Loucy (cell line): Measurements from ENCODE around the gene UNC13B.

Experiments
- H2AFZ ChIP-seq: fragments of 200-600 bp; sonication (generic); 2 replicates; pipeline ENCODE4 v1.6.0; 2016; ENCODE audit warnings: antibody characterized with exemption, mild to moderate bottlenecking, low read length, moderate library complexity
- H3F3A ChIP-seq: fragments of 200-600 bp; 2 replicates; pipeline ENCODE4 v1.6.0; 2016; ENCODE audit warnings: antibody characterized with exemption, low read depth, mild to moderate bottlenecking
- H3K27me3 ChIP-seq: fragments of 200-600 bp; sonication (generic); 2 replicates; pipeline ENCODE4 v1.6.1; 2014; ENCODE audit warnings: low read length, mild to moderate bottlenecking; ENCODE audit not compliant: insufficient read depth, poor library complexity, severe bottlenecking
- H3K36me3 ChIP-seq: fragments of 200-600 bp; sonication (generic); 2 replicates; pipeline ENCODE4 v1.6.1; 2016; ENCODE audit warnings: low read length; ENCODE audit not compliant: insufficient read depth
- H3K4me1 ChIP-seq: fragments of 200-600 bp; sonication (generic); 2 replicates; pipeline ENCODE4 v1.5.1; 2014; ENCODE audit warnings: low read length, mild to moderate bottlenecking; ENCODE audit not compliant: insufficient read depth, poor library complexity, severe bottlenecking
- H3K4me2 ChIP-seq: fragments of 200-600 bp; sonication (generic); 2 replicates; pipeline ENCODE4 v1.6.0; 2014; ENCODE audit warnings: antibody characterized with exemption, low read length, low read depth, mild to moderate bottlenecking; ENCODE audit not compliant: poor library complexity, severe bottlenecking
- H3K4me3 ChIP-seq: fragments of 200-600 bp; sonication (generic); 2 replicates; pipeline ENCODE4 v1.5.1; 2014; ENCODE audit warnings: low read length, mild to moderate bottlenecking, mixed read lengths; ENCODE audit not compliant: poor library complexity, severe bottlenecking
- H3K79me2 ChIP-seq: fragments of 200-600 bp; sonication (generic); 2 replicates; pipeline ENCODE4 v1.6.1; 2014; ENCODE audit warnings: low read length; ENCODE audit not compliant: insufficient read depth
- H3K9ac ChIP-seq: fragments of 200-600 bp; sonication (generic); 2 replicates; pipeline ENCODE4 v1.6.0; 2014; ENCODE audit warnings: mild to moderate bottlenecking, low read depth, low read length, moderate library complexity; ENCODE audit not compliant: poor library complexity, severe bottlenecking
- H3K9me2 ChIP-seq: fragments of 200-600 bp; sonication (generic); replicated peaks from 2 replicates; pipeline ENCODE4 v1.6.1; 2016; ENCODE audit warnings: low read depth, low read length, mixed read lengths
- H3K9me3 ChIP-seq: fragments of 200-600 bp; sonication (generic); 2 replicates; pipeline ENCODE4 v1.6.1; 2014; ENCODE audit warnings: mild to moderate bottlenecking, antibody characterized with exemption, low read length, low read depth; ENCODE audit not compliant: insufficient read depth
- H4K20me1 ChIP-seq: fragments of 200-600 bp; sonication (generic); 2 replicates; pipeline ENCODE4 v1.6.0; 2014; ENCODE audit warnings: antibody characterized with exemption, low read length, mild to moderate bottlenecking; ENCODE audit not compliant: insufficient read depth, poor library complexity, severe bottlenecking
- EZH2phosphoT487 ChIP-seq: fragments of 200-600 bp; IDR thresholded peaks from 2 replicates; pipeline ENCODE4 v1.6.1; 2018; ENCODE audit warnings: antibody characterized with exemption, mild to moderate bottlenecking, moderate library complexity, borderline replicate concordance
- TF ChIP-seq, protein P1 (sequence below): fragments of 200-600 bp; sonication (generic); conservative IDR thresholded peaks from 2 replicates; pipeline ENCODE4 v1.5.1; 2014; ENCODE audit warnings: mild to moderate bottlenecking, antibody characterized with exemption, low read length

UNC13B gene

DNA sequence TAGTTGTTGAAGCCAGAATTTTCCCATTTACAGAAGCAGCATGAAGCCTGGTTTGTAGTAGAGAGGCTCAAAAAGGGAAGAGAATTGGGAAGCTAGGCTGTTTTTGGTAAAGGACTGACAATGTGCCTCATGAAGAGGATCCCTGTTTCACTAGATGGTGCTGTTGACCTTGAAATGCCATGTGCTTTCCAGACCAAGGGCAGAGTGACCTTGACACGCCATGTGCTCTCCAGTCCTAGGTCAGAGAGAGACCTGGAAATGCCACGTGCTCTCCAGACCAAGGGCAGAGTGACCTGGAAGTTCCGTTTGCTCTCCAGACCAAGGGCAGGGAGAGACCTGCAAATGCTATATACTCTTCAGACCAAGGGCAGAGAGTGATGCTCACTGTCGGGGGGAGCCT is 32.0 kb downstream of the UNC13B start:
- Histone ChIP-seq H3K27me3 (no peaks in the 10 kb centered on the region), H3K4me2 (no peak overlapping the region), H3K9ac (no peak overlapping the region)

DNA sequence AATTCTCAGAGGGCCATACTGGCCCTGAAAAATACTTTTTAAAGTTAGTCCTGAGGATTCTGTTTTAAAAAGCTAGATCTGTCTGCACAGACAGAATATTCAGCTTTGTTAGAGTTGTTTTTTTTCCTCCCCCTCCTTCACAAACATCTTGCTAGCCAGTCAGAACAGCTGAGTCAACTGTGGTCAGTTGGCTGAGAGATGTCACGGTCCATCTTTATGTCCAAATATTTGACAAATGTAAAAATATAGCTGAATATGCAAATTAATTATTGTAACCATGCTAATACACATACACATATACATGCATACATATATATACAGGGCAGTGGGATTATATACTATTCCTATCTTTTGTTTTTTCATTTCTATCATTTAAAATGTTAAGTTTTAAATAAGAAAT is 33.9 kb downstream of the UNC13B start:
- no peaks in the 10 kb centered on the region for H3K36me3 ChIP-seq
- H3K9ac ChIP-seq = no peak overlapping the region
- no peak overlapping the region for H2AFZ ChIP-seq
- no peaks in the 10 kb centered on the region for H3K79me2 ChIP-seq
- no peaks in the 10 kb centered on the region for H3K27me3 ChIP-seq
- no peak for TF ChIP-seq EZH2phosphoT487
- no peak overlapping the region for H3K4me3 ChIP-seq
- peaks cover 5% of the 10 kb centered on the region; the same call in 1 of the 2 replicates for H3K9me3 ChIP-seq
- H3F3A ChIP-seq = no peaks in the 10 kb centered on the region
- H4K20me1 ChIP-seq = no peaks in the 10 kb centered on the region
- no peak overlapping the region for H3K4me2 ChIP-seq
- no peaks in the 10 kb centered on the region for H3K4me1 ChIP-seq
- H3K9me2 ChIP-seq = no peaks in the 10 kb centered on the region

More for the DNA sequence above, 32.0 kb downstream of the UNC13B start:
- no peaks in the 10 kb centered on the region for H3F3A ChIP-seq
- H3K4me1 ChIP-seq = no peaks in the 10 kb centered on the region
- H3K9me3 ChIP-seq = peaks cover 5% of the 10 kb centered on the region; the same call in 1 of the 2 replicates
- TF ChIP-seq EZH2phosphoT487 = no peak
- TF ChIP-seq, protein P1, sequence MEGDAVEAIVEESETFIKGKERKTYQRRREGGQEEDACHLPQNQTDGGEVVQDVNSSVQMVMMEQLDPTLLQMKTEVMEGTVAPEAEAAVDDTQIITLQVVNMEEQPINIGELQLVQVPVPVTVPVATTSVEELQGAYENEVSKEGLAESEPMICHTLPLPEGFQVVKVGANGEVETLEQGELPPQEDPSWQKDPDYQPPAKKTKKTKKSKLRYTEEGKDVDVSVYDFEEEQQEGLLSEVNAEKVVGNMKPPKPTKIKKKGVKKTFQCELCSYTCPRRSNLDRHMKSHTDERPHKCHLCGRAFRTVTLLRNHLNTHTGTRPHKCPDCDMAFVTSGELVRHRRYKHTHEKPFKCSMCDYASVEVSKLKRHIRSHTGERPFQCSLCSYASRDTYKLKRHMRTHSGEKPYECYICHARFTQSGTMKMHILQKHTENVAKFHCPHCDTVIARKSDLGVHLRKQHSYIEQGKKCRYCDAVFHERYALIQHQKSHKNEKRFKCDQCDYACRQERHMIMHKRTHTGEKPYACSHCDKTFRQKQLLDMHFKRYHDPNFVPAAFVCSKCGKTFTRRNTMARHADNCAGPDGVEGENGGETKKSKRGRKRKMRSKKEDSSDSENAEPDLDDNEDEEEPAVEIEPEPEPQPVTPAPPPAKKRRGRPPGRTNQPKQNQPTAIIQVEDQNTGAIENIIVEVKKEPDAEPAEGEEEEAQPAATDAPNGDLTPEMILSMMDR = peak; percentile 34
- no peak overlapping the region for H2AFZ ChIP-seq
- no peaks in the 10 kb centered on the region for H4K20me1 ChIP-seq
- H3K9me2 ChIP-seq = no peaks in the 10 kb centered on the region
- H3K4me3 ChIP-seq = no peak overlapping the region
- no peaks in the 10 kb centered on the region for H3K79me2 ChIP-seq
- H3K36me3 ChIP-seq = no peaks in the 10 kb centered on the region

DNA sequence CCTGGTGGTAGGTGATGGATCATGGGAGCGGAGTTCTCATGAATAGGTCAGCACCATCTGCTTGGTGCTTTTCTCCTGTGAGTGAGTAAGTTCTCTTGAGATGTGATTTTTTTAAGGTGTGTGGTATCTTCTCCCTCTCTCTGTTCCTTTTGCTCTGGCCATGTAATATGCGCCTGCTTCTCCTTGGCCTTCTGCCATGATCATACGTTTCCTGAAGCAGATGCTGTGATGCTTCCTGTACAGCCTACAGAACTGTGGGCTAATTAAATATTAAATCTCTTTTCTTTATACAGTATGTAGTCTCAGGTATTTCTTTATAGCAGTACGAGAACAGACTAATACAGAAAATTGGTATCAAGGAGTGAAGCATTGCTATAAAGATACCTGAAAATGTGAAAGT is 36.4 kb downstream of the UNC13B start:
- H3K27me3 ChIP-seq = no peaks in the 10 kb centered on the region
- H3K4me1 ChIP-seq = no peaks in the 10 kb centered on the region
- TF ChIP-seq, protein P1 = no peak
- TF ChIP-seq EZH2phosphoT487 = no peak
- H3K36me3 ChIP-seq = no peaks in the 10 kb centered on the region
- H2AFZ ChIP-seq = no peak overlapping the region
- no peak overlapping the region for H3K4me3 ChIP-seq
- H3K79me2 ChIP-seq = no peaks in the 10 kb centered on the region
- H3K4me2 ChIP-seq = no peak overlapping the region
- H4K20me1 ChIP-seq = no peaks in the 10 kb centered on the region
- H3K9ac ChIP-seq = no peak overlapping the region
- H3K9me3 ChIP-seq = no peaks in the 10 kb centered on the region
- H3F3A ChIP-seq = no peaks in the 10 kb centered on the region
- no peaks in the 10 kb centered on the region for H3K9me2 ChIP-seq

DNA sequence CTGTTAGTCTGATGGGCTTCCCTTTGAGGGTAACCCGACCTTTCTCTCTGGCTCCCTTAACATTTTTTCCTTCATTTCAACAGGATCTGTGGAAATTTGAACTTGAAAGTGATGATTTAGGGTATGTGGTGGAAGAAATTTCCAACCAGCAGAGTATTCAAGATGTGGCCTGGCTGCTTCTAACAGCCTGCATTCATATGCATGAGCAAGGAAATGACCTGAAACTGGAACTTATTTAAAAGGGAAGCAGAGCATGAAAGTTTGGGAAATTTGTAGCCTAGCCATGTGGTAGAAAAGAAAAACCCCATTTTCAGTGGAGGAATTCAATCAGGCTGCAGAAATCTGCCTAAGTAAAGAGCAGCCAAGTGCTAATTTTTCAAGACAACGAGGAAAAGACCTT is 41.7 kb downstream of the UNC13B start:
- H3K79me2 ChIP-seq = no peaks in the 10 kb centered on the region
- no peaks in the 10 kb centered on the region for H3K36me3 ChIP-seq
- H3K9ac ChIP-seq = no peak overlapping the region
- H2AFZ ChIP-seq = no peak overlapping the region
- no peaks in the 10 kb centered on the region for H3K9me2 ChIP-seq
- TF ChIP-seq EZH2phosphoT487 = no peak
- TF ChIP-seq, protein P1 = no peak
- no peaks in the 10 kb centered on the region for H3K27me3 ChIP-seq
- no peak overlapping the region for H3K4me3 ChIP-seq
- no peak overlapping the region for H3K4me2 ChIP-seq
- H3F3A ChIP-seq = no peaks in the 10 kb centered on the region
- H3K9me3 ChIP-seq = peaks cover 13% of the 10 kb centered on the region; the same call in 1 of the 2 replicates
- no peaks in the 10 kb centered on the region for H3K4me1 ChIP-seq
- no peaks in the 10 kb centered on the region for H4K20me1 ChIP-seq
